LNCAP (cell line): ENCODE data around the gene METTL17.

Experiments
- CTCF ChIP-seq: fragments of 450-650 bp; IDR thresholded peaks from 2 replicates; pipeline ENCODE4 v1.5.1; 2017; ENCODE audit warnings: mild to moderate bottlenecking

METTL17 gene

GRCh38 chr14:21023817-21024584 lies 34.2 kb downstream of the METTL17 start:
- no peak for TF ChIP-seq CTCF

GRCh38 chr14:21024585-21025370 lies 35.0 kb downstream of the METTL17 start, which contains the start of gene NDRG2:
Gene NDRG2, minus strand, starts transcription at chr14:21025061. Its CDS starts 1,746 bp downstream, at chr14:21023315.
- no peak for TF ChIP-seq CTCF

GRCh38 chr14:21025371-21026273 lies 35.8 kb downstream of the METTL17 start:
- no peak for TF ChIP-seq CTCF

- TF ChIP-seq CTCF = no peak
Observed at GRCh38 chr14:21026274-21026987, 36.7 kb downstream of the METTL17 start.

GRCh38 chr14:21026988-21027315 lies 37.2 kb downstream of the METTL17 start:
- no peak for TF ChIP-seq CTCF

- TF ChIP-seq CTCF = no peak
Observed at GRCh38 chr14:21029917-21030316, 40.1 kb downstream of the METTL17 start, which contains the start of gene TPPP2. Gene TPPP2, plus strand, starts transcription at chr14:21030217. Its CDS starts 365 bp downstream, at chr14:21030582.
